ENCODE data around the gene MT1F.

Gene MT1F

GRCh38 chr16:56631832-56632155, 26.0 kb upstream of the MT1F start:
- no peak for DNase-seq

GRCh38 chr16:56632156-56632847, 25.5 kb upstream of the MT1F start, which contains the start of gene MT1M:
Gene MT1M (plus strand): TSS chr16:56632659. CDS start chr16:56632732, 73 bp downstream.
- Histone ChIP-seq H3K36me3 (ENCODE audit: control insufficient read depth in 1 of 2, insufficient read depth in 2 of 2, low read length in 2 of 2) (no peaks in the 10 kb centered on the region), H3K4me2 (ENCODE audit: low read length) (peak within 1 kb of the TSS; percentile 58), H4K12ac (ENCODE audit: low read depth, low read length) (no peak within 1 kb of the TSS), H2BK12ac (ENCODE audit: low read length) (no peak within 1 kb of the TSS), H3K79me2 (ENCODE audit: control insufficient read depth, insufficient read depth, low read length, poor library complexity) (no peaks in the 10 kb centered on the region), H3K27ac (ENCODE audit: low read depth, low read length) (no peak within 1 kb of the TSS), H3K4me1 (ENCODE audit: control insufficient read depth in 1 of 2, insufficient read depth in 2 of 2, low read length in 2 of 2) (peaks cover 3 to 11% of the 10 kb centered on the region in 2 experiments), H3K4me3 (ENCODE audit: low read depth, low read length) (peak within 1 kb of the TSS; percentile 57), H4K8ac (ENCODE audit: low read depth, low read length) (no peak within 1 kb of the TSS), H4K91ac (ENCODE audit: low read depth, low read length) (no peak within 1 kb of the TSS), H3K23ac (ENCODE audit: low read length) (no peak within 1 kb of the TSS), H2BK120ac (ENCODE audit: insufficient read depth, low read length, poor library complexity) (no peak within 1 kb of the TSS), H3K18ac (ENCODE audit: low read length) (no peak within 1 kb of the TSS), H3K79me1 (ENCODE audit: low read length) (no peaks in the 10 kb centered on the region), H3K9me3 (ENCODE audit: insufficient read depth, low read depth, low read length) (peaks cover 7% of the 10 kb centered on the region), H3K14ac (ENCODE audit: low read length) (no peak within 1 kb of the TSS), H2AK5ac (ENCODE audit: low read length) (no peak within 1 kb of the TSS), H3K4ac (ENCODE audit: low read depth, low read length) (no peak within 1 kb of the TSS), H3K9ac (ENCODE audit: low read length) (no peak within 1 kb of the TSS), H3K27me3 (ENCODE audit: insufficient read depth, low read length) (peaks cover 64% of the 10 kb centered on the region), H2BK5ac (ENCODE audit: low read depth, low read length, poor library complexity) (no peak within 1 kb of the TSS), H2AFZ (ENCODE audit: insufficient read depth, low read length, poor library complexity) (no peak within 1 kb of the TSS)
- no CpG with 5 or more reads among the region's 61 CpGs for WGBS (ENCODE audit: extremely low coverage, insufficient coverage, insufficient read length)
- DNase-seq, result no peak

More at GRCh38 chr16:56631832-56632155, 26.0 kb upstream of the MT1F start:
- Histone ChIP-seq H2AK5ac (ENCODE audit: low read length) (no peak overlapping the region), H3K27ac (ENCODE audit: low read depth, low read length) (no peak overlapping the region), H2BK5ac (ENCODE audit: low read depth, low read length, poor library complexity) (no peak overlapping the region), H4K8ac (ENCODE audit: low read depth, low read length) (no peak overlapping the region), H2AFZ (ENCODE audit: insufficient read depth, low read length, poor library complexity) (no peak overlapping the region), H3K36me3 (ENCODE audit: control insufficient read depth in 1 of 2, insufficient read depth in 2 of 2, low read length in 2 of 2) (no peaks in the 10 kb centered on the region), H3K4ac (ENCODE audit: low read depth, low read length) (no peak overlapping the region), H3K79me2 (ENCODE audit: control insufficient read depth, insufficient read depth, low read length, poor library complexity) (no peaks in the 10 kb centered on the region), H3K4me3 (ENCODE audit: low read depth, low read length) (peak overlapping the region; percentile 12), H2BK120ac (ENCODE audit: insufficient read depth, low read length, poor library complexity) (no peak overlapping the region), H3K4me2 (ENCODE audit: low read length) (peak overlapping the region; percentile 58), H3K23ac (ENCODE audit: low read length) (no peak overlapping the region), H4K91ac (ENCODE audit: low read depth, low read length) (no peak overlapping the region), H3K79me1 (ENCODE audit: low read length) (peaks cover 1% of the 10 kb centered on the region), H4K12ac (ENCODE audit: low read depth, low read length) (no peak overlapping the region), H3K4me1 (ENCODE audit: control insufficient read depth in 1 of 2, insufficient read depth in 2 of 2, low read length in 2 of 2) (peaks cover 3 to 11% of the 10 kb centered on the region in 2 experiments), H3K14ac (ENCODE audit: low read length) (no peak overlapping the region), H3K18ac (ENCODE audit: low read length) (no peak overlapping the region), H2BK12ac (ENCODE audit: low read length) (no peak overlapping the region), H3K9me3 (ENCODE audit: insufficient read depth, low read depth, low read length) (peaks cover 7% of the 10 kb centered on the region), H3K9ac (ENCODE audit: low read length) (no peak overlapping the region), H3K27me3 (ENCODE audit: insufficient read depth, low read length) (peaks cover 60% of the 10 kb centered on the region)
- WGBS (ENCODE audit: extremely low coverage, insufficient coverage, insufficient read length), result no CpG with 5 or more reads among the region's 14 CpGs

GRCh38 chr16:56632848-56633365, 24.9 kb upstream of the MT1F start:
- H4K8ac ChIP-seq (ENCODE audit: low read depth, low read length), result no peak overlapping the region
- H4K12ac ChIP-seq (ENCODE audit: low read depth, low read length), result no peak overlapping the region
- no peak overlapping the region for H2BK120ac ChIP-seq (ENCODE audit: insufficient read depth, low read length, poor library complexity)
- no peak overlapping the region for H4K91ac ChIP-seq (ENCODE audit: low read depth, low read length)
- no peak overlapping the region for H3K27ac ChIP-seq (ENCODE audit: low read depth, low read length)
- H3K4me1 ChIP-seq (ENCODE audit: control insufficient read depth in 1 of 2, insufficient read depth in 2 of 2, low read length in 2 of 2), result peaks cover 3 to 11% of the 10 kb centered on the region in 2 experiments
- H3K4me2 ChIP-seq (ENCODE audit: low read length), result peak overlapping the region; percentile 58
- no peak for DNase-seq
- no peak overlapping the region for H3K4me3 ChIP-seq (ENCODE audit: low read depth, low read length)
- H3K23ac ChIP-seq (ENCODE audit: low read length), result no peak overlapping the region
- H2AFZ ChIP-seq (ENCODE audit: insufficient read depth, low read length, poor library complexity), result no peak overlapping the region
- H2BK12ac ChIP-seq (ENCODE audit: low read length), result no peak overlapping the region
- WGBS (ENCODE audit: extremely low coverage, insufficient coverage, insufficient read length), result no CpG with 5 or more reads among the region's 6 CpGs
- H3K9me3 ChIP-seq (ENCODE audit: insufficient read depth, low read depth, low read length), result peaks cover 8% of the 10 kb centered on the region
- H2AK5ac ChIP-seq (ENCODE audit: low read length), result no peak overlapping the region
- no peaks in the 10 kb centered on the region for H3K36me3 ChIP-seq (ENCODE audit: control insufficient read depth in 1 of 2, insufficient read depth in 2 of 2, low read length in 2 of 2)
- H3K9ac ChIP-seq (ENCODE audit: low read length), result no peak overlapping the region
- no peak overlapping the region for H3K14ac ChIP-seq (ENCODE audit: low read length)
- no peak overlapping the region for H3K18ac ChIP-seq (ENCODE audit: low read length)
- H2BK5ac ChIP-seq (ENCODE audit: low read depth, low read length, poor library complexity), result no peak overlapping the region
- peaks cover 70% of the 10 kb centered on the region for H3K27me3 ChIP-seq (ENCODE audit: insufficient read depth, low read length)
- H3K4ac ChIP-seq (ENCODE audit: low read depth, low read length), result no peak overlapping the region
- no peaks in the 10 kb centered on the region for H3K79me1 ChIP-seq (ENCODE audit: low read length)
- H3K79me2 ChIP-seq (ENCODE audit: control insufficient read depth, insufficient read depth, low read length, poor library complexity), result no peaks in the 10 kb centered on the region

GRCh38 chr16:56633535-56633934, 24.2 kb upstream of the MT1F start:
- no peak overlapping the region for H3K9ac ChIP-seq (ENCODE audit: low read length)
- no peaks in the 10 kb centered on the region for H3K79me2 ChIP-seq (ENCODE audit: control insufficient read depth, insufficient read depth, low read length, poor library complexity)
- peaks cover 12% of the 10 kb centered on the region for H3K9me3 ChIP-seq (ENCODE audit: insufficient read depth, low read depth, low read length)
- WGBS (ENCODE audit: extremely low coverage, insufficient coverage, insufficient read length), result no CpG with 5 or more reads among the region's 7 CpGs
- H3K4me2 ChIP-seq (ENCODE audit: low read length), result no peak overlapping the region
- H4K12ac ChIP-seq (ENCODE audit: low read depth, low read length), result no peak overlapping the region
- H4K8ac ChIP-seq (ENCODE audit: low read depth, low read length), result no peak overlapping the region
- no peak overlapping the region for H2AFZ ChIP-seq (ENCODE audit: insufficient read depth, low read length, poor library complexity)
- no peak overlapping the region for H2BK12ac ChIP-seq (ENCODE audit: low read length)
- peaks cover 3 to 15% of the 10 kb centered on the region in 2 experiments for H3K4me1 ChIP-seq (ENCODE audit: control insufficient read depth in 1 of 2, insufficient read depth in 2 of 2, low read length in 2 of 2)
- H3K23ac ChIP-seq (ENCODE audit: low read length), result no peak overlapping the region
- H3K27ac ChIP-seq (ENCODE audit: low read depth, low read length), result no peak overlapping the region
- H3K4me3 ChIP-seq (ENCODE audit: low read depth, low read length), result peak overlapping the region; percentile 57
- no peak overlapping the region for H3K14ac ChIP-seq (ENCODE audit: low read length)
- H3K79me1 ChIP-seq (ENCODE audit: low read length), result no peaks in the 10 kb centered on the region
- H4K91ac ChIP-seq (ENCODE audit: low read depth, low read length), result no peak overlapping the region
- no peaks in the 10 kb centered on the region for H3K36me3 ChIP-seq (ENCODE audit: control insufficient read depth in 1 of 2, insufficient read depth in 2 of 2, low read length in 2 of 2)
- no peak overlapping the region for H2AK5ac ChIP-seq (ENCODE audit: low read length)
- peaks cover 77% of the 10 kb centered on the region for H3K27me3 ChIP-seq (ENCODE audit: insufficient read depth, low read length)
- no peak overlapping the region for H3K18ac ChIP-seq (ENCODE audit: low read length)
- no peak overlapping the region for H3K4ac ChIP-seq (ENCODE audit: low read depth, low read length)
- no peak overlapping the region for H2BK5ac ChIP-seq (ENCODE audit: low read depth, low read length, poor library complexity)
- DNase-seq, result no peak
- H2BK120ac ChIP-seq (ENCODE audit: insufficient read depth, low read length, poor library complexity), result no peak overlapping the region
